ENCODE measurements around the gene CGB5.

The CGB5 gene

DNA sequence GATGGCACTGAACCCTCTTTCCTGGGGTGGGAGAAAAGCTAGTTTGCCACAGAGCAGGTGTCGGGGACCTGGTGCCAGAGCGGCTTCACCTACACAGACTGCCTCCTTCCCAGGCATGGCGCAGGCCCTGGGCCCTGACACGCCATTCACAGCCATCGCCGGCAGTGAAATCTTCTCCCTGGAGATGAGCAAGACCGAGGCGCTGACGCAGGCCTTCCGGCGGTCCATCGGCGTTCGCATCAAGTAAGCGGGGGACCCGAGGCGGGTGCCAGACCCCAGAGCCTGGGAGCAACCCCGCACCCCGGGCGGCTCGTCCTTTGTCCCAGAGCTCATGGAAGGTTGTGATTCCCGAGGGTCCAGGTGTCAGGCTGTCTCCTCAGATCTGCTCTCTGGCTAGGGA is 36.7 kb upstream of the CGB5 start:
- H3K36me3 Mint-ChIP-seq (ENCODE audit: low read depth), result peaks cover 35% of the 10 kb centered on the region
- no peaks in the 10 kb centered on the region for H3K4me1 Mint-ChIP-seq
- no peak overlapping the region for H3K4me3 Mint-ChIP-seq
- H3K27ac Mint-ChIP-seq, result no peak overlapping the region
- H3K9me3 Mint-ChIP-seq, result no peaks in the 10 kb centered on the region
- TF ChIP-seq, protein P1, sequence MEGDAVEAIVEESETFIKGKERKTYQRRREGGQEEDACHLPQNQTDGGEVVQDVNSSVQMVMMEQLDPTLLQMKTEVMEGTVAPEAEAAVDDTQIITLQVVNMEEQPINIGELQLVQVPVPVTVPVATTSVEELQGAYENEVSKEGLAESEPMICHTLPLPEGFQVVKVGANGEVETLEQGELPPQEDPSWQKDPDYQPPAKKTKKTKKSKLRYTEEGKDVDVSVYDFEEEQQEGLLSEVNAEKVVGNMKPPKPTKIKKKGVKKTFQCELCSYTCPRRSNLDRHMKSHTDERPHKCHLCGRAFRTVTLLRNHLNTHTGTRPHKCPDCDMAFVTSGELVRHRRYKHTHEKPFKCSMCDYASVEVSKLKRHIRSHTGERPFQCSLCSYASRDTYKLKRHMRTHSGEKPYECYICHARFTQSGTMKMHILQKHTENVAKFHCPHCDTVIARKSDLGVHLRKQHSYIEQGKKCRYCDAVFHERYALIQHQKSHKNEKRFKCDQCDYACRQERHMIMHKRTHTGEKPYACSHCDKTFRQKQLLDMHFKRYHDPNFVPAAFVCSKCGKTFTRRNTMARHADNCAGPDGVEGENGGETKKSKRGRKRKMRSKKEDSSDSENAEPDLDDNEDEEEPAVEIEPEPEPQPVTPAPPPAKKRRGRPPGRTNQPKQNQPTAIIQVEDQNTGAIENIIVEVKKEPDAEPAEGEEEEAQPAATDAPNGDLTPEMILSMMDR (IDR thresholded peaks at IDR 0.05; ENCODE audit: unreplicated experiment in 3 of 3), result no peak
- no peaks in the 10 kb centered on the region for H3K27me3 Mint-ChIP-seq (ENCODE audit: low read depth)

DNA sequence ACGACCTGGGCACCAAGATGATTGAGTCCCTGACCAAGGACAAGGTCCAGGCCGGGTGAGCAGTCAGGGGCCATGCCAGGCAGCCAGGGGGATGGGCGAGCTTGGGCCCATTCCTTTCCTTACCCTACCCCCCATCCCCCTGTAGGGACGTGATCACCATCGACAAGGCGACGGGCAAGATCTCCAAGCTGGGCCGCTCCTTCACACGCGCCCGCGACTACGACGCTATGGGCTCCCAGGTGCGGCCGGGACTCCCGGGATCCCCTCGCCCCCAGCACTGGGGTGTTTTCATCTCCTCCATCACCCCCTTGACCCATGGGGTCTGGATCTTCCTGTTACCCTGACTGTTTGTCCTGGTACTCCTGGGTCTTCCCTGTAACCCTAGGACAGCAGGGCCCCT is 33.8 kb upstream of the CGB5 start:
- TF ChIP-seq, protein P1 (IDR thresholded peaks at IDR 0.05; ENCODE audit: unreplicated experiment in 3 of 3), result no peak
- H3K4me3 Mint-ChIP-seq, result no peak overlapping the region

DNA sequence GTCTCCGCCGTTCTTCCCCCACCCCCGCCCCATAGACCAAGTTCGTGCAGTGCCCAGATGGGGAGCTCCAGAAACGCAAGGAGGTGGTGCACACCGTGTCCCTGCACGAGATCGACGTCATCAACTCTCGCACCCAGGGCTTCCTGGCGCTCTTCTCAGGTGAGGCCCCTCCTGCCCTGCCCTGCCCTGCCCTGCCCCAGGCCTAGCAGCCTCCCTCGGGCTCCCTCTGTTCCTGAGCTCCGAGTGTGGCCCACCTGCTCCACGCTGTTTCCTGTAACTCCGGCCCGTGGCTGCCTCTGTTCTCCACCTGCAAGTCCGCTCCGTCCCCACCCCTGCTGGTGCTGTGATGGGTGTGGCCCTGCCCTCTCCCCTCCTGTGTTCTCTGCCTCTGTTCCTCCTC is 33.2 kb upstream of the CGB5 start:
- no peak overlapping the region for H3K4me3 Mint-ChIP-seq
- no peaks in the 10 kb centered on the region for H3K27me3 Mint-ChIP-seq (ENCODE audit: low read depth)
- TF ChIP-seq, protein P1 (IDR thresholded peaks at IDR 0.05; ENCODE audit: unreplicated experiment in 3 of 3), result no peak
- peaks cover 26% of the 10 kb centered on the region for H3K36me3 Mint-ChIP-seq (ENCODE audit: low read depth)
- no peaks in the 10 kb centered on the region for H3K4me1 Mint-ChIP-seq
- H3K27ac Mint-ChIP-seq, result no peak overlapping the region
- no peaks in the 10 kb centered on the region for H3K9me3 Mint-ChIP-seq

More for the DNA sequence above, 33.8 kb upstream of the CGB5 start:
- Mint-ChIP-seq H3K27ac (no peak overlapping the region), H3K36me3 (ENCODE audit: low read depth) (peaks cover 30% of the 10 kb centered on the region), H3K27me3 (ENCODE audit: low read depth) (no peaks in the 10 kb centered on the region), H3K9me3 (no peaks in the 10 kb centered on the region), H3K4me1 (no peaks in the 10 kb centered on the region)

DNA sequence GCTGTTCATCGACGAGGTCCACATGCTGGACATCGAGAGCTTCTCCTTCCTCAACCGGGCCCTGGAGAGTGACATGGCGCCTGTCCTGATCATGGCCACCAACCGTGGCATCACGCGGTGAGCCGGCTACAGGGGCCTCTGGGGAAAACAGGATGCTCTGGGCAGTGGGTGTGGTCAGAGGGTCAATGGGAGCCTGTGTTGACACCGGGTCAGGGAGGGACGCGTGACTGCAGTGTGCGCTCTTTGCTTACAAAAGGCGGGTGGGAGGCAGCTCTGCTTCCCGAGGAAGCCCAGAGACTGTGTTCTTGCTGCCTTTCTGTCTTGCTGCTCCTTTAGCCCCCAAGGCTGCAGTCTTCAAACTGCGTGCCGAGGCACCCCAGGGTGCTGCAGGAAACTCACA is 32.5 kb upstream of the CGB5 start:
- Mint-ChIP-seq H3K27ac (no peak overlapping the region), H3K9me3 (no peaks in the 10 kb centered on the region), H3K27me3 (ENCODE audit: low read depth) (no peaks in the 10 kb centered on the region), H3K4me1 (no peaks in the 10 kb centered on the region), H3K36me3 (ENCODE audit: low read depth) (peaks cover 26% of the 10 kb centered on the region), H3K4me3 (no peak overlapping the region)
- TF ChIP-seq, protein P1 (IDR thresholded peaks at IDR 0.05; ENCODE audit: unreplicated experiment in 3 of 3), result no peak

DNA sequence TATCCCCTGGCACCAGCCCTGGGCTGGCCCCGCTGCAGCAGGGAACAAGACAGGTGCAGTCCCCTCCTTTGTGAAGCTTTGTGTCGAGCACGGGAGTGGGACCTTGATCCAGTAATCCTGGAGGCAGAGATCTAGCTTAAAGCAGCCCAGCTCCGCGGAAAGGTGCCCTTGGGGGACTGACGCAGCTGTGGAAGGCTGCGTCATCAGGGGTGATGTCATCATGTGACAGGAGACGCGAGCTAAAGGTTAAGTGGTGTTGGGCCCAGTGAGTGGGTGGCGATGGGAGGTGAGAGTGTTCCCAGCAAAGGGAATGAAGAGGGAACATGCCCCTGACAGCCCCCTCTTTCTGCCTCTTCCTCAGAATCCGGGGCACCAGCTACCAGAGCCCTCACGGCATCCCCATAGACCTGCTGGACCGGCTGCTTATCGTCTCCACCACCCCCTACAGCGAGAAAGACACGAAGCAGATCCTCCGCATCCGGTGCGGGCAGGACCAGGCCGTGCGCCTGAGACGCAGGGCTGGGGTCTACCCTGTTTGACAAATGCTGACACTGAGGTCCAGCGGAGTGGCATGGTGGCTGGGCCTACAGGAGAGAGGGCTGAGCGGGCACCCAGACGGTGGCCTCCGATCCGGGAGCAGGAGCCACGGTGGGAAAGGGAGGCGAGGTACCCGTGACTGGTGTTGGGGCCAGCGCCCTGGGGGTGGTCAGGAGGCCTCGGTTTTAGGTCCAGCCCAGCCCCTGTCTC is 29.4 kb upstream of the CGB5 start:
- Mint-ChIP-seq H3K4me1 (peaks cover 3% of the 10 kb centered on the region), H3K36me3 (ENCODE audit: low read depth) (peaks cover 20% of the 10 kb centered on the region), H3K27ac (no peak overlapping the region), H3K9me3 (no peaks in the 10 kb centered on the region), H3K27me3 (ENCODE audit: low read depth) (peaks cover 16% of the 10 kb centered on the region), H3K4me3 (no peak overlapping the region)
- TF ChIP-seq, protein P1 (IDR thresholded peaks at IDR 0.05; ENCODE audit: unreplicated experiment in 3 of 3), result no peak

DNA sequence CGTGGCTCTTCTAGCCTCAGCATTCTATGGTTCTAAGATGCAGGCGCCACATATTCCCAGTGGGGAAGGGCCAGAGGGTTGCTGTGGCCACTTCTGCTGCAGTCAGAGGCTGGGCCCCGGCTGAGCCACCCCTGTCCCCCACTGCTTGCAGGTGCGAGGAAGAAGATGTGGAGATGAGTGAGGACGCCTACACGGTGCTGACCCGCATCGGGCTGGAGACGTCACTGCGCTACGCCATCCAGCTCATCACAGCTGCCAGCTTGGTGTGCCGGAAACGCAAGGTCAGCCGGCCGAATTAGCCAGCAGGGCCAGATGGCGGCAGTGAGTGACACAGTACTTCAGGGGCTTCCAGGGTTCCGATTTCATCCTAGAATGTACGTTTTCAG is 28.8 kb upstream of the CGB5 start:
- TF ChIP-seq, protein P1 (IDR thresholded peaks at IDR 0.05; ENCODE audit: unreplicated experiment in 3 of 3), result no peak
- Mint-ChIP-seq H3K27me3 (ENCODE audit: low read depth) (peaks cover 22% of the 10 kb centered on the region), H3K4me3 (no peak overlapping the region), H3K36me3 (ENCODE audit: low read depth) (peaks cover 20% of the 10 kb centered on the region), H3K27ac (no peak overlapping the region), H3K9me3 (no peaks in the 10 kb centered on the region), H3K4me1 (peaks cover 4% of the 10 kb centered on the region)
